GM18858 (cell line): ENCODE results near the gene NFYA.

ENCODE experiments used
- ATAC-seq: cut with Tn5 transposase; IDR thresholded peaks from one replicate; pipeline ENCODE4 v1.9.1; 2021; ENCODE audit not compliant: unreplicated experiment

The NFYA gene

GRCh38 chr6:41046084-41046483, 26.7 kb upstream of the NFYA start:
- no peak for ATAC-seq

- no peak for ATAC-seq
Observed at GRCh38 chr6:41047306-41047705, 25.5 kb upstream of the NFYA start.

DNA sequence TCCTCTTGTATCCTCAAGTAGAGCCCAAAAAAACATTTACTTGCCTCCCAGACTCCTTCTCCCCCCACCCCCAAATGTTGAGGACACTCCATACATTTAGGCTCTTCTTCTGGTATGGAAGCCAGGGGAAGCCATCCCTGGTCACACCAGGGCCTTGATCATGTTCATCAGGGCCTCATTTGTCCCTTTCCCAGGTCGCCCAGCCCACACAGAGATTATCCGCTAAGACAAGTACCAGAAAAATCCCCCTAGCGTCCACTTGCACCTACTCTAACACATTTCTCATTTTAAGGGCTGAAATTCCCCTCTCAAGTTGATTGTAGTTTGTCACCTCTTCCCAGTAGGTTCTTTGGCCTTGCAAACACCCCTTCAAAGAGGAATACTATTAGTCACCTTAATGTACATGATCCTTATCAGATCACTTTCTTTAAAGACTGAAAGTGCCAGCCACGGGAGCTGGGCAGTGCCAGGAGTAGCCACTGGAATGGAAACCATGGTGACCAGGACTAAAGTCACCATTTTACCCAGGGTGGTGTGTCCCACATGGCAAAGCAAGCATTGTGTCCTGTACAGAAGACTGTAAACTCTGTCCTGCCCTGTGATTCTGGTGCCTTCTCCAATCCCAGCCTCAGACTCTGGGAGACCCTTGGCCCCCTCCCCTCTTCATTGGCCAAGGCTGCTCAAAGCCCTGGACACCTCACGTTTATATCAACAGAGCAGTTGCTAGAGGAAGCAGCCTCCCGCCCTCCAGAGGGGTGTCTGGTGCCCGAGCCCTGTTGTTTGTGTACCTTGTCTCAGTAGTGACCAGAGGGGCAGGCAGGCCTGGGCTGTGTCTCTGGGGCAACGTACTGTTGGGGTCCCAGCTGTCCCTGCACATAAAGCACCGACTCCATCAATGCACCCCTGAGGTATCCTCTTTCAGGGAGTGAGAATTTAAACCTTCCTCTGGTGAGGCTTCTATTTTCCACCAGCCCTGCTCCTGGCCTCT, 24.7 kb upstream of the NFYA start:
- no peak for ATAC-seq

GRCh38 chr6:41049521-41049920, 23.3 kb upstream of the NFYA start:
- ATAC-seq: no peak

DNA sequence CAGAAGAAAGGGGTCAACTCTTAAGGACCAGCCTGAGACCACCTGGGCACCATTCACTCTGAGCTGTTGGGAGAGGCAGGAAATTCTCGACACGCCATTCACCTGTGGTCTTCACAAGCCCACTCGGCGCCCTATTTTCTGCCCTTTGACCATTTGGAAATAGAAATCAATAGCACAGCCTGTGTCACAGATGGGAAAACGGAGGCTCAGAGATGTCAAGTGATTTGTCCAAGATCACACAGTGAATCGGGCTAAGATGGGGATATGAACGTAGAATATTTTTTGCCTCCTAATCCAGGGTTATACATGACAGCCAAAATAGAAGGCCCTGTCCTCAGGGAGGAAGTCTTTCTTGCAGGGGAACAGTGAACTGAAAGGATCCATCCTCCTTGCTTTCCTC, 22.8 kb upstream of the NFYA start:
- no peak for ATAC-seq

- ATAC-seq: no peak
Observed at GRCh38 chr6:41050536-41050935, 22.2 kb upstream of the NFYA start.

DNA sequence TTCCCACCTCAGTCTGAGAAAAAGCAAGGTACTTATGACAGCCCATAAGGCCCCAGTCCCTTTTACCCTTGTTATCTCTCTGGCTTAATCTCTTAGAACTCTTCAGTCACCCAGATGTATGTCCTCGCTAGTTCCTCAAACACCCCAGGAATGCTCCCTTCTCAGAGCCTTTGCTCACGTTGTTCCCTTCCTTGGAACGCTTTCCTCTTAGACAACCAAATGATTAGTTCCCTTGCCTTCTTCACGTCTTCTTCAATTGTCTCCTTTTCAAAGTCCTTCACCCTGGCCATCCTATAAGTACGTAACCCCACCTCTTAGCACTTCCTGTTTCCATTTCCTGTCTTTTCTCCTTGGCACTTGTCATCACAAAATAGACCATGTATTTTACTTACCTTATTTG, 20.9 kb upstream of the NFYA start:
- no peak for ATAC-seq

DNA sequence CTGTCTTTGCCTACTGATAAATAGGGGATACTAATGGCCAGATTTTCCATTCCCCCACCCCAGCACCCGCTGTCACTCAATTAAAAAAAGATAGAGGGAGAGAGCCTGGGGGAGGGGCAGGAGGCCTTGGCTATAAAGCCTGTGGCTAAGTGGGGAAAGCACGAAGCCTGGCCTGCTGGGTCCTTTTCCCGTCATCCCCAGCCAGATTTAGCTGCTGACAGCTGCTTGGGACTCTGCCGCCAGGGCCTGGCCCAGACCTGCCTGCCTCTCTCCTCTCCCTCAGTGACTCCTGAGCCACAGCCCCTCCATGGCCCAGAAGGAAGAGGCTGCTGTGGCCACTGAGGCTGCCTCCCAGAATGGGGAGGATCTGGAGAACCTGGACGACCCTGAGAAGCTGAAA, 19.7 kb upstream of the NFYA start, which contains the start of gene APOBEC2:
Gene APOBEC2 (plus strand): TSS at position 162 of the 400 bp plus-strand sequence. CDS start 146 bp downstream, at position 308.
- ATAC-seq: no peak

- no peak for ATAC-seq
Observed at GRCh38 chr6:41054511-41054910, 18.3 kb upstream of the NFYA start.

- ATAC-seq: no peak
Observed at GRCh38 chr6:41055149-41055548, 17.6 kb upstream of the NFYA start.

- ATAC-seq: no peak
Observed at GRCh38 chr6:41056768-41057490, 15.8 kb upstream of the NFYA start.

GRCh38 chr6:41058783-41059181, 14.0 kb upstream of the NFYA start:
- ATAC-seq: no peak

DNA sequence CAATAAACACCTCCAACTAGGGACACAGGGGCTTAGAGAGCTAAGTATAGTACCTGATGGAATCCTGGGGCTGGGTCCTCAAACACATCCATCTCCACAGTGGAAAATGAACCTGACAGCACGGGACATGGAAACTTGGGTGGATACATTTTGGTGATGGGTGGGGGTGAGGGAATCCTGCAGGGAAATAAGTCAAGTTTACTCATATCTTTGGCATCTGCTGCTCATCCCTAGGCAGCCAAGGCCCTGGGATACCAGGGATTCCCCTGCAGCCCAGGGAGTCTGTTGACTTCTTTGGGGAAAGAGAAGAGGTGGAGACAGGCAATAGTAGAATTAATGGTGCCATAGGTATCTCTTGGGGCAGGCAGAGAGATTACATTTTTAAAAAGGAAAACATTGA, 13.2 kb upstream of the NFYA start:
- ATAC-seq: no peak

- ATAC-seq: no peak
Observed at GRCh38 chr6:41061196-41061726, 11.5 kb upstream of the NFYA start.

- no peak for ATAC-seq
Observed at GRCh38 chr6:41062056-41062455, 10.7 kb upstream of the NFYA start.

GRCh38 chr6:41063884-41064285, 8.9 kb upstream of the NFYA start:
- ATAC-seq: no peak

DNA sequence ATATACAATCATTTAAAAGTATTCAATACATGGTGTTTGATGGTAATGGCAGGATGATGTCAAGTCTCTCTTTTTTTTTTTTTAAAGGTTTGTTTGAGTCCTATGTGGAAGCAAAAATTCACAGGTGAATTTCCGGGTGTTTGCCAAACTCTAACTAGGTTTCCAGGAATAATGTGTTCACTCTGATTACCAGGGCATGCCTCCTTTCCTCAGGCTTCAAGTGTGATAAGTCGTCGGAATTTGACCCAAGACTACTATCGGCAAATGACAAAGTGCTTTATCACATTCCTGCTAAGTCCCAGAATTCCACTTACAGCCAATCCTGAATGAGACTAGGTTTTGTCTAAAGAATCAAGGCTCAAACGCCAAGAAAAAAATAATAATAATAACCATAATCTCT, 7.9 kb upstream of the NFYA start:
- no peak for ATAC-seq

- ATAC-seq: no peak
Observed at GRCh38 chr6:41065550-41066026, 7.2 kb upstream of the NFYA start.

DNA sequence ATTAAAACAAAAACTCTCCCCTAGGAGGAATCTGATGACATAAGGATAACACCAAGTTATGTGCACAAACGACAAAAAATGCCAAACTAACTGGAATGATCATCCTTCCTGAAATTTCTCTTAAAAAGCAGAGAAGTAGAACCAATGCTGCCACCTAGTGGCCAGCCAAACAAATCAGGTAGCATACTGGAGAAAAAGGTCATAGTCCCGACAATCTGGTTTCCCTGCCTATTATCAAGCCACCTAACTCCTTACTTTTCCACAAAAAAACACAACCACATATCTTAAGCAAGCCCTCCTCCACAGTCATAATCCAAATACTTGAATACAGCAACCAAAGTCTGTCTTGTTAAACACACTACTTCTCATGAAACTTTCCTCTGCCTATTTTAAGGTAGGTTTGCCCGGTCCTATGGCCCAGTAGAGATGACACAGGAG, 5.9 kb upstream of the NFYA start:
- no peak for ATAC-seq

GRCh38 chr6:41071501-41071922, 1.3 kb upstream of the NFYA start:
- no peak for ATAC-seq
